K562 (cell line): ENCODE measurements around the gene ZDHHC8. TPM values are rescaled to one million over a fixed set of nuclear protein-coding genes. Genes with fewer than 3 reads are reported as not detected.

ENCODE experiments used
- CCAR2 ChIP-seq: fragments of 200-400 bp; formaldehyde crosslinking; IDR thresholded peaks from 2 replicates; pipeline ENCODE4 v1.6.1; 2017; ENCODE audit warnings: mild to moderate bottlenecking, low read depth, low read length
- JUND ChIP-seq, 2 experiments: IDR thresholded peaks; 2 replicates in 1 of 2; 3 replicates in 1 of 2; pipeline ENCODE4 v1.6.1; 2011; ENCODE audit warnings: borderline replicate concordance in 2 of 2, low read depth in 2 of 2, low read length in 2 of 2, improper control_type of control experiment in 1 of 2, missing biosample characterization in 1 of 2, missing genetic modification characterization in 1 of 2, missing genetic modification reagents in 1 of 2
- MAFG ChIP-seq: fragments of 450-650 bp; conservative IDR thresholded peaks from 2 replicates; pipeline ENCODE4 v1.6.1; 2016; ENCODE audit warnings: missing genetic modification characterization, missing compliant biosample characterization
- MNT ChIP-seq, 2 experiments: fragments of 450-650 bp; conservative IDR thresholded peaks; 2 replicates each; pipeline ENCODE4 v1.6.1; 2017; ENCODE audit warnings: mild to moderate bottlenecking in 2 of 2, moderate library complexity in 2 of 2
- PTRF ChIP-seq: fragments of 450-650 bp; IDR thresholded peaks from 2 replicates; pipeline ENCODE4 v1.6.1; 2016; ENCODE audit warnings: mild to moderate bottlenecking, missing genetic modification characterization, missing compliant biosample characterization
- RCOR1 ChIP-seq, 2 experiments: IDR thresholded peaks; 2 replicates each; pipeline ENCODE4 v1.6.1; 2012; ENCODE audit warnings: low read depth in 2 of 2, low read length in 2 of 2, borderline replicate concordance in 1 of 2, improper control_type of control experiment in 1 of 2
- RFX7 ChIP-seq: fragments of 250-450 bp; sonication (Bioruptor Pico); IDR thresholded peaks from 2 replicates; pipeline ENCODE4 v1.5.1; 2021; ENCODE audit warnings: mild to moderate bottlenecking
- USF2 ChIP-seq: sonication (generic); formaldehyde crosslinking; IDR thresholded peaks from 2 replicates; pipeline ENCODE4 v1.5.0; 2020; ENCODE audit warnings: missing genetic modification reagents
- ZBED1 ChIP-seq: IDR thresholded peaks from 2 replicates; pipeline ENCODE4 v1.6.1; 2014
- ZNF764 ChIP-seq: fragments of 250-450 bp; sonication (Bioruptor Pico); IDR thresholded peaks from 2 replicates; pipeline ENCODE4 v1.4.0; 2020; ENCODE audit warnings: low read depth, mild to moderate bottlenecking, moderate library complexity
- polyA plus RNA-seq, 8 experiments: library from polyadenylated mRNA; depleted of rRNA in 4 of 8; stranded (reverse) in 5 of 8; unstranded in 3 of 8; fragments of >200 nt; fragmentation: Nextera tagmentation in 2 of 8; fragmentation: Illumina TruSeq in 1 of 8; extraction: Ambion mirVana in 2 of 8; extraction: Trizol in 1 of 8; gene quantifications; 2 replicates each; pipeline versions ENCODE4 v1.2.1 to v1.2.3, GENCODE V29; 2011 to 2014; ENCODE audit warnings: inconsistent platforms in 1 of 8, missing spikeins in 1 of 8
- total RNA-seq, 7 experiments: library from RNA; depleted of rRNA in 6 of 7; stranded (reverse); fragments of >200 nt in 6 of 7; fragmentation: Illumina TruSeq in 2 of 7; extraction: Trizol in 2 of 7; gene quantifications; 2 replicates each; pipeline versions ENCODE4 v1.2.1 to v1.2.3, GENCODE V29; 2011 to 2021; ENCODE audit warnings: low replicate concordance in 1 of 7
- TF ChIP-seq, protein P1 (sequence below): fragments of 450-650 bp; IDR thresholded peaks from 2 replicates; pipeline ENCODE4 v1.7.1; 2018; ENCODE audit warnings: mild to moderate bottlenecking, low read depth; ENCODE audit not compliant: partially characterized antibody
- TF ChIP-seq, protein P2 (sequence below): fragments of 450-650 bp; IDR thresholded peaks from 2 replicates; pipeline ENCODE4 v1.6.1; 2018; ENCODE audit not compliant: partially characterized antibody
- TF ChIP-seq, protein P3 (sequence below): sonication (generic); formaldehyde crosslinking; IDR thresholded peaks from 2 replicates; pipeline ENCODE4 v1.8.0; 2022; ENCODE audit warnings: mild to moderate bottlenecking, missing genetic modification reagents

ZDHHC8 gene
- total and polyA plus RNA-seq, 9 of the 15 experiments (the other 6 are each of a cell fraction or from before 2014, with no cell fraction given), result 0.04 to 109 (median 16.4) TPM

DNA sequence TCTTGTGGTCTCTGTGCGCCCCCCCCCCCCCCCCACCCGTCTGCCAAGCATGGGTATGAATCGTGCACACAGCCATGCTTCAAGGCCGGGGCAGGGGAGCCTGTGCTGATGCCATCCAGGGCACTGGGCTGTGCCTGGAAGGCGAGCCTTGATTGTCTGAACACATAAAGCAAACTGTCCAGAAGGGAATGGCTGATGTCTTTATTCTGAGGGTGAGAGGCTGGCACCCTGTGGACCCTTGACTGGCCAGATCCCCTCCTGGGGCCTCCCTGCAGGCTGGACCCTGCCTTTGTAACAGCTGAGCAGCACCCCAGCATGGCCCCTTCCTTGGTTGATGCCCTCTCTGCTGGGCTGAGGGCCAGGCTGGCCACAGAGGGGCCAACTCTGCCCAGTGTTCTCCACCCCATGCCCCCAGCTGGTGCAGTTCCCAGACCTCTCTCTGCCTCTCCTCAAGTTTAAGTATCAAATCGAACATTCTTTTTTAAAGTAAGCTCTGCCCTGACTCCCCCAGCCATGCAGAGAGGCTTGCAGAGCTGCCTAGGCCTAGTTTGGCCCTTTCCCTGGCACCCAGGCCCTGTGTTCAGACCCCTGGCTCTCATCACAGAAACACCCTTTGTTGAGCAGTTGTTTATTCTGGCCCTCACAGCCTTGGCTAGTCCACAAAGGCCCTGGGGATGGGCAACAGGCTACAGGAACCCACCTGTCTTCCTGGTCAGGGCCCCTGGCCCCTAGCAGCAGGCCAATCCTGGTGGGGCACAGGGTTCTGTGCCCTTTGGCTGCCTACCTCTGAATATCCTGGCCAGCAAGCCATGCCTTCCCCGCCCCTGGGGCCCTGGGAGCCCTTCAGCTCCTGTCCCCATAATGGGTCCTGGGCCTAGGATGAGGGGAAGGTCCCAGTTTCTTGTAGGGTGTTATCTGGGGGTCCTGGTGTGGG, 19.6 kb upstream of the ZDHHC8 start (continued):
- TF ChIP-seq PTRF (tag) (no peak), ZBED1 (no peak), CCAR2 (no peak), RCOR1 (IDR thresholded peaks at IDR 0.05; ENCODE audit: borderline replicate concordance in 1 of 2, low read depth in 2 of 2, low read length in 2 of 2) (peak in 1 of 2 experiments; percentile 15; a peak in 1 of 4 replicates), JUND (IDR thresholded peaks at IDR 0.05; ENCODE audit: borderline replicate concordance, low read depth, low read length) (no peak; the same call in 1 of the 2 replicates), JUND (tag; IDR thresholded peaks at IDR 0.05; ENCODE audit: borderline replicate concordance, low read depth, low read length) (no peak), RFX7 (CRISPR knock-in tag) (no peak), USF2 (CRISPR knock-in tag) (no peak), MNT (conservative IDR thresholded peaks at IDR 0.05) (no peak), ZNF764 (CRISPR knock-in tag) (0 out of 2 replicates have a peak, but pooled peaks have one; percentile 57), MAFG (tag) (no peak)
- TF ChIP-seq, protein P1, sequence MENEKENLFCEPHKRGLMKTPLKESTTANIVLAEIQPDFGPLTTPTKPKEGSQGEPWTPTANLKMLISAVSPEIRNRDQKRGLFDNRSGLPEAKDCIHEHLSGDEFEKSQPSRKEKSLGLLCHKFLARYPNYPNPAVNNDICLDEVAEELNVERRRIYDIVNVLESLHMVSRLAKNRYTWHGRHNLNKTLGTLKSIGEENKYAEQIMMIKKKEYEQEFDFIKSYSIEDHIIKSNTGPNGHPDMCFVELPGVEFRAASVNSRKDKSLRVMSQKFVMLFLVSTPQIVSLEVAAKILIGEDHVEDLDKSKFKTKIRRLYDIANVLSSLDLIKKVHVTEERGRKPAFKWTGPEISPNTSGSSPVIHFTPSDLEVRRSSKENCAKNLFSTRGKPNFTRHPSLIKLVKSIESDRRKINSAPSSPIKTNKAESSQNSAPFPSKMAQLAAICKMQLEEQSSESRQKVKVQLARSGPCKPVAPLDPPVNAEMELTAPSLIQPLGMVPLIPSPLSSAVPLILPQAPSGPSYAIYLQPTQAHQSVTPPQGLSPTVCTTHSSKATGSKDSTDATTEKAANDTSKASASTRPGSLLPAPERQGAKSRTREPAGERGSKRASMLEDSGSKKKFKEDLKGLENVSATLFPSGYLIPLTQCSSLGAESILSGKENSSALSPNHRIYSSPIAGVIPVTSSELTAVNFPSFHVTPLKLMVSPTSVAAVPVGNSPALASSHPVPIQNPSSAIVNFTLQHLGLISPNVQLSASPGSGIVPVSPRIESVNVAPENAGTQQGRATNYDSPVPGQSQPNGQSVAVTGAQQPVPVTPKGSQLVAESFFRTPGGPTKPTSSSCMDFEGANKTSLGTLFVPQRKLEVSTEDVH, result no peak
- TF ChIP-seq, protein P2, sequence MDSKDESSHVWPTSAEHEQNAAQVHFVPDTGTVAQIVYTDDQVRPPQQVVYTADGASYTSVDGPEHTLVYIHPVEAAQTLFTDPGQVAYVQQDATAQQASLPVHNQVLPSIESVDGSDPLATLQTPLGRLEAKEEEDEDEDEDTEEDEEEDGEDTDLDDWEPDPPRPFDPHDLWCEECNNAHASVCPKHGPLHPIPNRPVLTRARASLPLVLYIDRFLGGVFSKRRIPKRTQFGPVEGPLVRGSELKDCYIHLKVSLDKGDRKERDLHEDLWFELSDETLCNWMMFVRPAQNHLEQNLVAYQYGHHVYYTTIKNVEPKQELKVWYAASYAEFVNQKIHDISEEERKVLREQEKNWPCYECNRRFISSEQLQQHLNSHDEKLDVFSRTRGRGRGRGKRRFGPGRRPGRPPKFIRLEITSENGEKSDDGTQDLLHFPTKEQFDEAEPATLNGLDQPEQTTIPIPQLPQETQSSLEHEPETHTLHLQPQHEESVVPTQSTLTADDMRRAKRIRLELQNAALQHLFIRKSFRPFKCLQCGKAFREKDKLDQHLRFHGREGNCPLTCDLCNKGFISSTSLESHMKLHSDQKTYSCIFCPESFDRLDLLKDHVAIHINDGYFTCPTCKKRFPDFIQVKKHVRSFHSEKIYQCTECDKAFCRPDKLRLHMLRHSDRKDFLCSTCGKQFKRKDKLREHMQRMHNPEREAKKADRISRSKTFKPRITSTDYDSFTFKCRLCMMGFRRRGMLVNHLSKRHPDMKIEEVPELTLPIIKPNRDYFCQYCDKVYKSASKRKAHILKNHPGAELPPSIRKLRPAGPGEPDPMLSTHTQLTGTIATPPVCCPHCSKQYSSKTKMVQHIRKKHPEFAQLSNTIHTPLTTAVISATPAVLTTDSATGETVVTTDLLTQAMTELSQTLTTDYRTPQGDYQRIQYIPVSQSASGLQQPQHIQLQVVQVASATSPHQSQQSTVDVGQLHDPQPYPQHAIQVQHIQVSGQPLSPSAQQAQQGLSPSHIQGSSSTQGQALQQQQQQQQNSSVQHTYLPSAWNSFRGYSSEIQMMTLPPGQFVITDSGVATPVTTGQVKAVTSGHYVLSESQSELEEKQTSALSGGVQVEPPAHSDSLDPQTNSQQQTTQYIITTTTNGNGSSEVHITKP, result no peak
- TF ChIP-seq, protein P3, sequence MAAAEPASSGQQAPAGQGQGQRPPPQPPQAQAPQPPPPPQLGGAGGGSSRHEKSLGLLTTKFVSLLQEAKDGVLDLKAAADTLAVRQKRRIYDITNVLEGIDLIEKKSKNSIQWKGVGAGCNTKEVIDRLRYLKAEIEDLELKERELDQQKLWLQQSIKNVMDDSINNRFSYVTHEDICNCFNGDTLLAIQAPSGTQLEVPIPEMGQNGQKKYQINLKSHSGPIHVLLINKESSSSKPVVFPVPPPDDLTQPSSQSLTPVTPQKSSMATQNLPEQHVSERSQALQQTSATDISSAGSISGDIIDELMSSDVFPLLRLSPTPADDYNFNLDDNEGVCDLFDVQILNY, result no peak
